K562 (cell line): ENCODE results near the gene CORO6. TPM values are rescaled to one million over a fixed set of nuclear protein-coding genes. Genes with fewer than 3 reads are reported as not detected.

Source experiments
- ATAC-seq: fragments of 200-7000 bp; cut with Tn5 transposase; 3 replicates; pipeline ENCODE4 v1.9.1; 2020; ENCODE audit warnings: moderate library complexity
- BruUV-seq: library from RNA; stranded (reverse); fragments of 400-500 nt; replicated peaks from 2 replicates; lab custom pipeline; 2021; lab: Mats Ljungman, UMichigan
- CTCF ChIA-PET: fragments of 300-600 bp; formaldehyde crosslinking; extraction: SDS; loops from one replicate; lab custom pipeline; 2021; ENCODE audit warnings: low intra/inter-chr PET ratio; lab: Yijun Ruan, JAX
- POLR2A ChIA-PET: fragments of 300-600, 350-650 bp; sonication (Branson Sonifier 250); formaldehyde crosslinking; extraction: SDS; loops from one replicate; lab custom pipeline; 2021; ENCODE audit warnings: antibody characterized with exemption, inconsistent platforms; lab: Yijun Ruan, JAX
- DNase-seq, 4 experiments: peaks; one replicate each; pipeline versions ENCODE4 v3.0.0 to v3.0.0-alpha.2; 2011 to 2018; ENCODE audit warnings: low spot score in 3 of 4, mixed read lengths in 3 of 4; ENCODE audit errors: extremely low read depth in 1 of 4
- FAIRE-seq: peaks from 2 replicates; lab custom pipeline; 2011; peaks lifted over from hg19 to GRCh38; lab: Jason Lieb, UNC
- H2AFZ ChIP-seq: 2 replicates; pipeline ENCODE4 v1.6.0; 2011; ENCODE audit warnings: low read depth, low read length, control low read depth, inconsistent platforms
- H3K27ac ChIP-seq: fragments of 200-600 bp; 3 replicates; pipeline ENCODE4 v1.8.0; 2011; ENCODE audit warnings: low read depth, mild to moderate bottlenecking, control low read depth, inconsistent platforms, low read length, moderate library complexity, mixed read lengths; ENCODE audit errors: extremely low read depth
- H3K27me3 ChIP-seq, 2 experiments: fragments of 300-600 bp in 1 of 2; 2 replicates in 1 of 2; 3 replicates in 1 of 2; pipeline versions ENCODE4 v1.6.0 to v1.8.0; 2011; ENCODE audit warnings: inconsistent platforms in 2 of 2, low read length in 2 of 2, mild to moderate bottlenecking in 1 of 2, mixed read lengths in 1 of 2, moderate library complexity in 1 of 2; ENCODE audit not compliant: control insufficient read depth in 2 of 2, insufficient read depth in 2 of 2
- H3K36me3 ChIP-seq: fragments of 300-600 bp; 3 replicates; pipeline ENCODE4 v1.8.0; 2011; ENCODE audit warnings: mild to moderate bottlenecking, low read length, inconsistent platforms; ENCODE audit not compliant: control insufficient read depth, insufficient read depth
- H3K4me1 ChIP-seq, 2 experiments: fragments of 200-600 bp in 1 of 2; replicated peaks in 1 of 2; 2 replicates in 1 of 2; 3 replicates in 1 of 2; pipeline versions ENCODE4 v1.5.1 to v1.8.0; 2011; ENCODE audit warnings: inconsistent platforms in 2 of 2, low read length in 2 of 2, mild to moderate bottlenecking in 1 of 2, mixed read lengths in 1 of 2, moderate library complexity in 1 of 2; ENCODE audit not compliant: control insufficient read depth in 2 of 2, insufficient read depth in 2 of 2
- H3K4me2 ChIP-seq: 2 replicates; pipeline ENCODE4 v1.6.1; 2011; ENCODE audit warnings: low read length, control low read depth, inconsistent platforms, mixed read lengths; ENCODE audit not compliant: insufficient read depth
- H3K4me3 ChIP-seq: fragments of 200-600 bp; sonication (generic), shearing (Covaris generic); 2 replicates; pipeline ENCODE4 v1.5.1; 2016; ENCODE audit warnings: control low read depth, inconsistent platforms
- H3K79me2 ChIP-seq: fragments of 200-600 bp; 3 replicates; pipeline ENCODE4 v1.8.0; 2011; ENCODE audit warnings: low read length, inconsistent platforms; ENCODE audit not compliant: control insufficient read depth, insufficient read depth
- H3K9ac ChIP-seq, 2 experiments: 2 replicates each; pipeline versions ENCODE4 v1.6.0 to v1.6.1; 2011; ENCODE audit warnings: low read depth in 2 of 2, low read length in 2 of 2, control low read depth in 1 of 2, inconsistent platforms in 1 of 2, mild to moderate bottlenecking in 1 of 2, mixed read lengths in 1 of 2; ENCODE audit not compliant: insufficient read depth in 1 of 2
- H3K9me1 ChIP-seq: one replicate; pipeline ENCODE4 v1.6.0; 2011; ENCODE audit warnings: inconsistent platforms, mild to moderate bottlenecking, low read length, moderate library complexity; ENCODE audit not compliant: control insufficient read depth, insufficient read depth
- H3K9me3 ChIP-seq: replicated peaks from 2 replicates; pipeline ENCODE4 v1.5.1; 2011; ENCODE audit warnings: low read depth, low read length, inconsistent platforms; ENCODE audit not compliant: control insufficient read depth, insufficient read depth
- H4K20me1 ChIP-seq: replicated peaks from 2 replicates; pipeline ENCODE4 v1.6.1; 2011; ENCODE audit warnings: low read length, inconsistent platforms, mixed read lengths; ENCODE audit not compliant: control insufficient read depth, insufficient read depth
- ETS1 ChIP-seq: conservative IDR thresholded peaks from 2 replicates; pipeline ENCODE4 v1.6.1; 2011; ENCODE audit warnings: low read depth, mild to moderate bottlenecking, low read length; ENCODE audit not compliant: control insufficient read depth
- HNRNPL ChIP-seq: fragments of 200-400 bp; formaldehyde crosslinking; IDR thresholded peaks from 2 replicates; pipeline ENCODE4 v1.6.1; 2017; ENCODE audit warnings: low read depth, mild to moderate bottlenecking, low read length
- PML ChIP-seq: IDR thresholded peaks from 2 replicates; pipeline ENCODE4 v1.6.1; 2012; ENCODE audit warnings: low read length, inconsistent platforms
- POLR2G ChIP-seq: fragments of 200-400 bp; formaldehyde crosslinking; IDR thresholded peaks from 2 replicates; pipeline ENCODE4 v1.6.1; 2017; ENCODE audit warnings: low read depth, mild to moderate bottlenecking, antibody characterized with exemption, low read length, moderate library complexity
- RBFOX2 ChIP-seq: fragments of 200-400 bp; formaldehyde crosslinking; IDR thresholded peaks from 2 replicates; pipeline ENCODE4 v1.6.1; 2017; ENCODE audit warnings: low read depth, mild to moderate bottlenecking, low read length, moderate library complexity
- SP1 ChIP-seq: sonication (generic); formaldehyde crosslinking; IDR thresholded peaks from 2 replicates; pipeline ENCODE4 v1.8.1; 2022; ENCODE audit warnings: mild to moderate bottlenecking, missing genetic modification reagents
- SUPT5H ChIP-seq: fragments of 450-650 bp; IDR thresholded peaks from 2 replicates; pipeline ENCODE4 v1.6.1; 2016
- TAL1 ChIP-seq: fragments of 450-650 bp; IDR thresholded peaks from 2 replicates; pipeline ENCODE4 v1.6.1; 2016; ENCODE audit warnings: mild to moderate bottlenecking
- TFE3 ChIP-seq: fragments of 450-650 bp; formaldehyde crosslinking; IDR thresholded peaks from 2 replicates; pipeline ENCODE4 v1.4.0; 2020; ENCODE audit warnings: mild to moderate bottlenecking, mixed read lengths
- ZC3H11A ChIP-seq: IDR thresholded peaks from 2 replicates; pipeline ENCODE4 v1.6.1; 2012; ENCODE audit warnings: low read depth, low read length, improper control_type of control experiment
- WGBS: fragments of 100-300 bp; shearing (Covaris generic); methylation state at CpG from one replicate; pipeline ENCODE4 v1.1.6; 2016; ENCODE audit warnings: low coverage, mixed read lengths; ENCODE audit not compliant: insufficient coverage; ENCODE audit errors: missing lambda C conversion rate; 5-methylcytosine and 5-hydroxymethylcytosine counted together
- in situ Hi-C: fragments of 300-500 bp; cut with MboI; formaldehyde crosslinking; loops from 4 replicates; pipeline ENCODE4 v1.15.0; 2018; ENCODE audit warnings: inconsistent platforms, mixed read lengths
- intact Hi-C: fragments of 100-400 bp; cut with micrococcal nuclease; formaldehyde crosslinking; loops from 2 replicates; pipeline ENCODE4 v1.14.2; 2022
- polyA plus RNA-seq, 8 experiments: library from polyadenylated mRNA; depleted of rRNA in 4 of 8; stranded (reverse) in 5 of 8; unstranded in 3 of 8; fragments of >200 nt; fragmentation: Nextera tagmentation in 2 of 8; fragmentation: Illumina TruSeq in 1 of 8; extraction: Ambion mirVana in 2 of 8; extraction: Trizol in 1 of 8; gene quantifications; 2 replicates each; pipeline versions ENCODE4 v1.2.1 to v1.2.3, GENCODE V29; 2011 to 2014; ENCODE audit warnings: inconsistent platforms in 1 of 8, missing spikeins in 1 of 8
- total RNA-seq, 7 experiments: library from RNA; depleted of rRNA in 6 of 7; stranded (reverse); fragments of >200 nt in 6 of 7; fragmentation: Illumina TruSeq in 2 of 7; extraction: Trizol in 2 of 7; gene quantifications; 2 replicates each; pipeline versions ENCODE4 v1.2.1 to v1.2.3, GENCODE V29; 2011 to 2021; ENCODE audit warnings: low replicate concordance in 1 of 7

CORO6 gene
- total and polyA plus RNA-seq, 9 of the 15 experiments (the other 6 are each of a cell fraction or from before 2014, with no cell fraction given): 0.04 to 11.9 (median 2.4) TPM

GRCh38 chr17:29571883-29572681 lies 50.6 kb downstream of the CORO6 start:
- Histone ChIP-seq H2AFZ (no peak overlapping the region), H3K27ac (no peak overlapping the region), H3K9ac (peak overlapping the region in 1 of 2 experiments; percentile 73; a peak in 1 of 4 replicates), H3K36me3 (peaks cover 38% of the 10 kb centered on the region; the same call in 2 of the 3 replicates), H4K20me1 (no peaks in the 10 kb centered on the region), H3K9me3 (no peaks in the 10 kb centered on the region), H3K9me1 (peaks cover 3% of the 10 kb centered on the region), H3K4me3 (no peak overlapping the region), H3K4me2 (no peak overlapping the region), H3K79me2 (no peaks in the 10 kb centered on the region), H3K4me1 (peaks cover 3 to 67% of the 10 kb centered on the region in 2 experiments; a peak in 4 of 5 replicates), H3K27me3 (no peaks in the 10 kb centered on the region)
- DNase-seq (no peak), ATAC-seq (no peak), FAIRE-seq (no peak)
- BruUV-seq: no TSS peak
- CTCF ChIA-PET: interaction anchor here (1.0 kb wide), 1 partner anchor 353 kb away, joined by 3 read pairs; no protein-coding TSS in a partner anchor
- intact Hi-C loops (no loop called here), in situ Hi-C loops (no loop called here)
- POLR2A ChIA-PET: interaction anchor here (1.0 kb wide), 1 partner anchor 10 kb away, joined by 4 read pairs; no protein-coding TSS in a partner anchor
- 77% methylated on average over 23 of the region's 30 CpGs for WGBS
- TF ChIP-seq HNRNPL (peak; percentile 6; the same call in 1 of the 2 replicates), POLR2G (0 out of 2 replicates have a peak, but pooled peaks have one; percentile 48), SUPT5H (no peak), RBFOX2 (peak; percentile 49)

- DNase-seq (no peak), FAIRE-seq (no peak), ATAC-seq (no peak)
- intact Hi-C loops (no loop called here), in situ Hi-C loops (no loop called here)
- H2AFZ ChIP-seq: no peak overlapping the region
- no peak overlapping the region for H3K27ac ChIP-seq
- H3K9ac ChIP-seq: no peak overlapping the region
- POLR2A ChIA-PET: interaction anchor here (0.6 kb wide), 1 partner anchor 415 kb away, joined by 4 read pairs; no protein-coding TSS in a partner anchor
- no peaks in the 10 kb centered on the region for H4K20me1 ChIP-seq
- peaks cover 3% of the 10 kb centered on the region for H3K9me1 ChIP-seq
- H3K79me2 ChIP-seq: no peaks in the 10 kb centered on the region
- 79% methylated on average over 5 of the region's 6 CpGs for WGBS
- no peak overlapping the region for H3K4me3 ChIP-seq
- H3K4me2 ChIP-seq: no peak overlapping the region
- BruUV-seq: no TSS peak
- H3K36me3 ChIP-seq: peaks cover 32% of the 10 kb centered on the region; the same call in 2 of the 3 replicates
- CTCF ChIA-PET: no interaction called here
- no peaks in the 10 kb centered on the region for H3K27me3 ChIP-seq
- no peaks in the 10 kb centered on the region for H3K9me3 ChIP-seq
- peaks cover 3 to 69% of the 10 kb centered on the region in 2 experiments; a peak in 4 of 5 replicates for H3K4me1 ChIP-seq
- TF ChIP-seq SP1 (no peak), ETS1 (no peak), TAL1 (no peak), TFE3 (CRISPR knock-in tag) (no peak), PML (no peak), ZC3H11A (no peak)
These were observed 51.2 kb downstream of the CORO6 start for GRCh38 chr17:29571486-29571882.
